GM10248 (cell line): ENCODE data around the gene GNAS-AS1.

Experiments
- CTCF ChIA-PET: fragments of 300-600 bp; sonication (Branson Sonifier 250); formaldehyde crosslinking; extraction: SDS; loops from one replicate; lab custom pipeline; 2021; ENCODE audit warnings: antibody characterized with exemption; lab: Yijun Ruan, JAX
- POLR2A ChIA-PET: fragments of 350-650 bp; sonication (Branson Sonifier 250); formaldehyde crosslinking; extraction: SDS; loops from one replicate; lab custom pipeline; 2020; ENCODE audit warnings: antibody characterized with exemption; lab: Yijun Ruan, JAX
- DNase-seq: peaks from one replicate; pipeline ENCODE4 v3.0.0; 2012; ENCODE audit errors: extremely low spot score
- CTCF ChIP-seq: IDR thresholded peaks from 2 replicates; pipeline ENCODE4 v1.5.1; 2012; ENCODE audit warnings: mild to moderate bottlenecking, low read depth; ENCODE audit errors: extremely low read depth, missing control alignments, control extremely low read depth

GNAS-AS1 gene

GRCh38 chr20:58895448-58896180 is 44.9 kb upstream of the GNAS-AS1 start:
- TF ChIP-seq CTCF, result no peak
- ChIA-PET POLR2A (no interaction called here), CTCF (no interaction called here)
- no peak for DNase-seq

GRCh38 chr20:58894652-58895447 is 44.1 kb upstream of the GNAS-AS1 start:
- ChIA-PET POLR2A (no interaction called here), CTCF (no interaction called here)
- TF ChIP-seq CTCF, result no peak
- no peak for DNase-seq

GRCh38 chr20:58893355-58894120 is 42.8 kb upstream of the GNAS-AS1 start:
- TF ChIP-seq CTCF, result no peak
- POLR2A ChIA-PET, result no interaction called here
- DNase-seq, result no peak
- CTCF ChIA-PET, result no interaction called here

- CTCF ChIA-PET, result no interaction called here
- POLR2A ChIA-PET, result no interaction called here
- DNase-seq, result no peak
- no peak for TF ChIP-seq CTCF
These were observed 42.2 kb upstream of the GNAS-AS1 start for GRCh38 chr20:58892932-58893224.

GRCh38 chr20:58892141-58892931 is 41.6 kb upstream of the GNAS-AS1 start:
- POLR2A ChIA-PET, result interaction anchor here (1.4 kb wide), 1 partner anchor 140 kb away, joined by 4 read pairs; the partner anchor contains the start of gene ATP5F1E
- CTCF ChIA-PET, result no interaction called here
- peak; percentile 29 for TF ChIP-seq CTCF
- DNase-seq, result peak; percentile 82

DNA sequence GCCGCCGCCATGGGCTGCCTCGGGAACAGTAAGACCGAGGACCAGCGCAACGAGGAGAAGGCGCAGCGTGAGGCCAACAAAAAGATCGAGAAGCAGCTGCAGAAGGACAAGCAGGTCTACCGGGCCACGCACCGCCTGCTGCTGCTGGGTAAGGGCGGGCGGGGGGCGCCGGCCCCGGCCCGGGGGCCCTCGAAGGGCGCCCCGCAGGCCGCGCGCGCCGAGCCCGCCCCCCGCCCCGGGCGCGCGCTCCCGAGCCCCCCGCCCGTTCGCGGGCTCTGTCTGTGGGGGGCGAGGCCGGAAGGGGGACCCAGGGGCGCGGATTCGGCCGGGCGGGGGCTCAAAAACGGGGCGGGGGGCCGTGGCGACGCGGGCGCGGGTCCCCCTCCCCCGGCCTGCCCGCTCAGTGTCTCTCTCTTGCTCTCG is 41.0 kb upstream of the GNAS-AS1 start:
- CTCF ChIA-PET, result no interaction called here
- POLR2A ChIA-PET, result interaction anchor here (1.1 to 1.4 kb wide), 3 partner anchors 16 to 141 kb away, joined by 4 to 7 read pairs (median 5); partner anchors contain the start of gene ATP5F1E
- no peak for TF ChIP-seq CTCF
- DNase-seq, result peak; percentile 28
